GM12865 (cell line): ENCODE results near the gene ETF1.

Source experiments
- DNase-seq: peaks from one replicate; pipeline ENCODE4 v3.0.0; 2010; ENCODE audit warnings: low read depth
- H3K4me3 ChIP-seq: 2 replicates; pipeline ENCODE4 v1.5.1; 2011; ENCODE audit warnings: mild to moderate bottlenecking, low read depth, low read length, control low read depth
- CTCF ChIP-seq: IDR thresholded peaks from 2 replicates; pipeline ENCODE4 v1.5.1; 2011; ENCODE audit warnings: low read length, control low read depth, low read depth, inconsistent platforms; ENCODE audit not compliant: insufficient read depth; ENCODE audit errors: missing control alignments

Gene ETF1

DNA sequence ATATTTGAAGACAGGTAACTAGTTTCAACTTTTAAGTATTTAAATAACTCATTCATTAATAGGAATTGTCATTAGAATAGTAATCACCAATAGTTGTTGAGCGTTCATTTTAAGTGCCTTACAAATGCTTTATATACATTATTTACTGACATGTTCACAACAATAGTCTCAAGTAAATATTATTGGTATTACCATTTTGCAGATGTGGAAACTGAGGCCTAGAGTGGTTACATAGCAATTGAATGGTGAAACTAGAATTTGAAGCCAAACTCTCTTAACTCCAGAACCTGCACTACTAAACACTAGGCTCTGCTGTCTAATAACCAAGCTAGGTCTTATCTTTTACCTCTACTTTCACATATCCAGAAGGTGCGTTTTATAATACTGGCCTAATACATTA lies 37.0 kb upstream of the ETF1 start:
- DNase-seq, result no peak
- no peak for TF ChIP-seq CTCF
- H3K4me3 ChIP-seq, result no peak overlapping the region

DNA sequence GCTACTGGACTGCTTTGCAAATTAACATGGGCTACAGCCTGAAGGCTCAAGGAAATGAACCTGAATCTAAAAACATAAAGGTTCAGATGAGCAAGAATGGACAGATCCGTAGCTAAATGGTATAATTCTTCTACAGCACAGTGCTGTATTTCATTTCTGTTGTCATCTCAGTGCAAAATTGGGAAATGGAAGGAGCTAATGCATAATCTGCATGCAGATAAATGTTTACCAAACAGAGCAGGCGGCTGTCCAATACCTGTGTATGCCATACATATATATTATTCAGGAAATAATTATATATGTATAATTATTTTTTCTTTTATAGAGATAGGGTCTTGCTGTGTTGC lies 36.5 kb upstream of the ETF1 start:
- no peak for DNase-seq
- no peak overlapping the region for H3K4me3 ChIP-seq
- TF ChIP-seq CTCF, result no peak

- no peak overlapping the region for H3K4me3 ChIP-seq
- DNase-seq, result peak; percentile 18
- no peak for TF ChIP-seq CTCF
Observed at GRCh38 chr5:138577452-138577851, 34.4 kb upstream of the ETF1 start.

- peak within 1 kb of the TSS; percentile 71 for H3K4me3 ChIP-seq
- DNase-seq, result peak; percentile 100
- TF ChIP-seq CTCF, result no peak
Observed at GRCh38 chr5:138575194-138576015, 32.4 kb upstream of the ETF1 start, which contains the start of gene HSPA9. HSPA9 (minus strand) TSS chr5:138575401; CDS start chr5:138575318, 83 bp downstream.

- TF ChIP-seq CTCF, result no peak
- H3K4me3 ChIP-seq, result peak overlapping the region; percentile 71
- no peak for DNase-seq
Observed at GRCh38 chr5:138574744-138575193, 31.7 kb upstream of the ETF1 start.

DNA sequence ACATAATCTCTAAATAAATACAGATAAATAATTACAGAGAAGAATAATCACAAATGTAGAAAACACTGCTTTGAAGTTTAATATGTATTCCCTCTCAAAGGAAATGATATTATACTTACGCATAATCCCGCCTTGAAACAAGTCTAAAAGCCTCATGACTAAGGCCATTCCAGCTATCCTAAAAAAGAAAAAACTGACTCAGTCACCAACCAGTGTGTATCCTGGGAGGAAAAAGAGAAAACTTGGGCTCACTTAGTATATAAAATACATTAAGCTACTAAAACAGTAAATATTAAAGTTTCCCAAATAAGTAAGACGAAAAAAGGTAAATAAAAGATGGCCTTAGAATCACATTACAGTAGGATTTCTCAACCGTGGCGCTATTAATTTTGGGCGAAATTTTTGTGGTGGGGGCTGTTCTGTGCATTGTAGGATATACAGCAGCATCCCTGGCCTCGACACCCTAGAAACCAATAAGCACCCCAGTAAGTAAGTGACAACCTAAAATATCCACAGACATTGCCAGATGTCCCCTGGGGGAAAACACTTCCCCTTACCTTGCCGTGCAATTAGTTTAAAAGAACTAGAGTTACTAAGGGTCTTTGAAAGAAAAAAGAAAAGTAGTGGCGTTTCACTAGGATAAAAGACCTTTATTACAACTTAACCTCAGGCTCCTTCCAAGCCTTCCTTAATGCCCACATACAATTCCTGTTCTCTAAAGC lies 31.1 kb upstream of the ETF1 start:
- no peak for DNase-seq
- peak overlapping the region; percentile 71 for H3K4me3 ChIP-seq
- no peak for TF ChIP-seq CTCF
